ENCODE measurements around the gene GNG8.

GRCh38 chr19:46660551-46661019, 24.6 kb upstream of the GNG8 start:
- no peak for TF ChIP-seq CTCF (conservative IDR thresholded peaks at IDR 0.05; ENCODE audit: low read depth, low read length)
- TF ChIP-seq EZH2 (IDR thresholded peaks at IDR 0.05; ENCODE audit: borderline replicate concordance, low read depth, low read length, poor library complexity, severe bottlenecking) = no peak
